IMR-90 (cell line): ENCODE results near the gene CYSRT1. TPM values are rescaled to one million over a fixed set of nuclear protein-coding genes. Genes with fewer than 3 reads are reported as not detected.

Source experiments
- ATAC-seq: fragments of 200-7000 bp; cut with Tn5 transposase; 2 replicates; pipeline ENCODE4 v1.9.1; 2020; ENCODE audit warnings: low read depth, mild to moderate bottlenecking, moderate library complexity
- Bru-seq: library from RNA; stranded (reverse); fragments of 400-500 nt; gene quantifications from one replicate; lab custom pipeline; 2021; lab: Mats Ljungman, UMichigan
- BruChase-seq, 2 experiments: library from RNA; stranded (reverse); fragments of 400-500 nt; gene quantifications; one replicate each; lab custom pipeline; 2021; lab: Mats Ljungman, UMichigan
- BruUV-seq: library from RNA; stranded (reverse); fragments of 400-500 nt; replicated peaks from 2 replicates; lab custom pipeline; 2021; lab: Mats Ljungman, UMichigan
- CTCF ChIA-PET: fragments of 300-600 bp; formaldehyde crosslinking; extraction: SDS; loops from one replicate; lab custom pipeline; 2021; ENCODE audit warnings: antibody characterized with exemption; lab: Yijun Ruan, JAX
- POLR2A ChIA-PET: fragments of 300-600 bp; sonication (Branson Sonifier 250); formaldehyde crosslinking; loops from one replicate; lab custom pipeline; 2022; ENCODE audit warnings: antibody characterized with exemption; ENCODE audit not compliant: unreplicated experiment; lab: Charles Lee
- DNase-seq: peaks from one replicate; pipeline ENCODE4 v3.0.0; 2013
- H2AFZ ChIP-seq: replicated peaks from 2 replicates; pipeline ENCODE3; 2013; ENCODE audit warnings: low read length, mild to moderate bottlenecking; ENCODE audit not compliant: poor library complexity
- H2AK5ac ChIP-seq: 2 replicates; pipeline ENCODE4 v1.6.1; 2013; ENCODE audit warnings: low read depth, low read length, inconsistent platforms
- H2AK9ac ChIP-seq: replicated peaks from 2 replicates; pipeline ENCODE3; 2013; ENCODE audit warnings: mild to moderate bottlenecking, low read depth, low read length, moderate library complexity; ENCODE audit not compliant: poor library complexity
- H2BK120ac ChIP-seq: 2 replicates; pipeline ENCODE4 v1.6.1; 2013; ENCODE audit warnings: low read depth, low read length, inconsistent platforms
- H2BK15ac ChIP-seq: 3 replicates; pipeline ENCODE4 v1.6.1; 2013; ENCODE audit warnings: low read depth, low read length, inconsistent platforms
- H2BK20ac ChIP-seq: 2 replicates; pipeline ENCODE4 v1.6.1; 2013; ENCODE audit warnings: low read depth, mild to moderate bottlenecking, inconsistent platforms, low read length, moderate library complexity
- H2BK5ac ChIP-seq: 2 replicates; pipeline ENCODE4 v1.6.1; 2013; ENCODE audit warnings: mild to moderate bottlenecking, low read depth, low read length, inconsistent platforms; ENCODE audit not compliant: poor library complexity, severe bottlenecking
- H3K14ac ChIP-seq: replicated peaks from 2 replicates; pipeline ENCODE4 v1.6.1; 2013; ENCODE audit warnings: low read depth, low read length, inconsistent platforms
- H3K18ac ChIP-seq: 2 replicates; pipeline ENCODE4 v1.6.1; 2013; ENCODE audit warnings: low read depth, low read length, control low read depth
- H3K23ac ChIP-seq: 2 replicates; pipeline ENCODE4 v1.6.1; 2013; ENCODE audit warnings: low read depth, low read length, inconsistent platforms
- H3K27ac ChIP-seq: 2 replicates; pipeline ENCODE4 v1.5.1; 2013; ENCODE audit warnings: mild to moderate bottlenecking, control low read depth, low read length; ENCODE audit not compliant: insufficient read depth
- H3K27me3 ChIP-seq: 2 replicates; pipeline ENCODE4 v1.6.1; 2013; ENCODE audit warnings: low read length; ENCODE audit not compliant: control insufficient read depth, insufficient read depth
- H3K36me3 ChIP-seq: 2 replicates; pipeline ENCODE4 v1.6.1; 2013; ENCODE audit warnings: low read length, mixed read lengths; ENCODE audit not compliant: control insufficient read depth, insufficient read depth
- H3K4ac ChIP-seq: 2 replicates; pipeline ENCODE4 v1.6.1; 2013; ENCODE audit warnings: low read depth, low read length, inconsistent platforms
- H3K4me1 ChIP-seq: 2 replicates; pipeline ENCODE4 v1.6.1; 2013; ENCODE audit warnings: low read length, mixed read lengths; ENCODE audit not compliant: control insufficient read depth, insufficient read depth
- H3K4me2 ChIP-seq: 2 replicates; pipeline ENCODE4 v1.6.1; 2013; ENCODE audit warnings: low read depth, mild to moderate bottlenecking, control low read depth, low read length, moderate library complexity
- H3K4me3 ChIP-seq: 2 replicates; pipeline ENCODE4 v1.5.1; 2013; ENCODE audit warnings: low read depth, mild to moderate bottlenecking, control low read depth, low read length, moderate library complexity; ENCODE audit not compliant: insufficient read depth
- H3K56ac ChIP-seq: 2 replicates; pipeline ENCODE4 v1.6.1; 2013; ENCODE audit warnings: low read length, inconsistent platforms; ENCODE audit not compliant: insufficient read depth; ENCODE audit errors: extremely low read depth
- H3K79me1 ChIP-seq, 2 experiments: 2 replicates each; pipeline ENCODE4 v1.6.1; 2013; ENCODE audit warnings: low read length in 2 of 2, inconsistent platforms in 1 of 2, low read depth in 1 of 2
- H3K9ac ChIP-seq: 2 replicates; pipeline ENCODE4 v1.6.1; 2013; ENCODE audit warnings: low read depth, low read length, control low read depth
- H3K9me1 ChIP-seq: 2 replicates; pipeline ENCODE4 v1.6.1; 2013; ENCODE audit warnings: low read length, inconsistent platforms; ENCODE audit not compliant: insufficient read depth
- H3K9me3 ChIP-seq: 2 replicates; pipeline ENCODE4 v1.6.1; 2013; ENCODE audit warnings: low read length; ENCODE audit not compliant: control insufficient read depth, insufficient read depth
- H4K20me1 ChIP-seq: 2 replicates; pipeline ENCODE4 v1.6.1; 2013; ENCODE audit warnings: low read length, inconsistent platforms; ENCODE audit not compliant: insufficient read depth
- H4K5ac ChIP-seq: 2 replicates; pipeline ENCODE4 v1.6.1; 2013; ENCODE audit warnings: mild to moderate bottlenecking, low read depth, low read length, control low read depth
- H4K8ac ChIP-seq, 2 experiments: 2 replicates each; pipeline ENCODE4 v1.6.1; 2013; ENCODE audit warnings: low read depth in 2 of 2, low read length in 2 of 2, control low read depth in 1 of 2, inconsistent platforms in 1 of 2
- H4K91ac ChIP-seq: 2 replicates; pipeline ENCODE4 v1.6.1; 2013; ENCODE audit warnings: low read depth, low read length, inconsistent platforms; ENCODE audit not compliant: insufficient read depth
- BHLHE40 ChIP-seq: fragments of 150-350 bp; IDR thresholded peaks from 2 replicates; pipeline ENCODE4 v1.6.1; 2016; ENCODE audit warnings: mild to moderate bottlenecking, low read depth, low read length
- CEBPB ChIP-seq: IDR thresholded peaks from 2 replicates; pipeline ENCODE4 v1.6.1; 2012; ENCODE audit warnings: low read depth, low read length, improper control_type of control experiment
- CHD1 ChIP-seq: IDR thresholded peaks from 2 replicates; pipeline ENCODE4 v1.6.1; 2012; ENCODE audit warnings: low read depth, low read length, improper control_type of control experiment
- MAZ ChIP-seq: IDR thresholded peaks from 2 replicates; pipeline ENCODE4 v1.6.1; 2012; ENCODE audit warnings: low read depth, mild to moderate bottlenecking, low read length, improper control_type of control experiment, moderate library complexity, borderline replicate concordance
- MXI1 ChIP-seq: IDR thresholded peaks from 2 replicates; pipeline ENCODE4 v1.6.1; 2012; ENCODE audit warnings: low read depth, mild to moderate bottlenecking, low read length, moderate library complexity, borderline replicate concordance
- POLR2A ChIP-seq: IDR thresholded peaks from 2 replicates; pipeline ENCODE4 v1.6.1; 2012; ENCODE audit warnings: mild to moderate bottlenecking, low read depth, low read length
- RAD21 ChIP-seq: IDR thresholded peaks from 2 replicates; pipeline ENCODE4 v1.6.1; 2012; ENCODE audit warnings: low read length, improper control_type of control experiment
- RCOR1 ChIP-seq: IDR thresholded peaks from 2 replicates; pipeline ENCODE4 v1.6.1; 2012; ENCODE audit warnings: mild to moderate bottlenecking, low read length, improper control_type of control experiment; ENCODE audit not compliant: insufficient replicate concordance
- SMC3 ChIP-seq: fragments of 150-350 bp; IDR thresholded peaks from 2 replicates; pipeline ENCODE4 v1.6.1; 2016; ENCODE audit warnings: low read depth, mild to moderate bottlenecking, antibody characterized with exemption, low read length, moderate library complexity
- WGBS, 2 experiments: methylation state at CpG; one replicate each; pipeline versions ENCODE4 v1.1.5 to v1.1.7; 2013; ENCODE audit warnings: missing lambda C conversion rate in 2 of 2; ENCODE audit not compliant: insufficient read length in 1 of 2; ENCODE audit errors: extremely low coverage in 2 of 2; 5-methylcytosine and 5-hydroxymethylcytosine counted together
- dilution Hi-C: fragments of 300-500 bp; cut with HindIII; formaldehyde crosslinking; loops from one replicate; pipeline ENCODE4 v1.14.3; 2018; ENCODE audit warnings: low sequenced_read_pairs; ENCODE audit not compliant: unreplicated experiment
- in situ Hi-C: fragments of 300-500 bp; cut with MboI; formaldehyde crosslinking; loops from 3 replicates; pipeline ENCODE4 v1.14.3; 2019; ENCODE audit warnings: low sequenced_read_pairs, inconsistent platforms, mixed read lengths
- intact Hi-C: fragments of 100-400 bp; cut with micrococcal nuclease; formaldehyde crosslinking; loops from 2 replicates; pipeline ENCODE4 v1.10.0; 2022
- long read RNA-seq: library from polyadenylated mRNA; unstranded; transcript quantifications from one replicate; pipeline ENCODE4 v2.0.0, GENCODE V29; 2021; ENCODE audit not compliant: unreplicated experiment
- polyA plus RNA-seq, 3 experiments: library from polyadenylated mRNA; depleted of rRNA; stranded (reverse); fragments of >200 nt; gene quantifications; 2 replicates each; pipeline ENCODE4 v1.2.3, GENCODE V29; 2012; ENCODE audit warnings: low replicate concordance in 1 of 3
- total RNA-seq: library from RNA; depleted of rRNA; stranded (reverse); fragments of >200 nt; gene quantifications from 2 replicates; pipeline ENCODE4 v1.2.3, GENCODE V29; 2012; rRNA removed
- TF ChIP-seq, protein P1 (sequence below): fragments of 150-350 bp; IDR thresholded peaks from 2 replicates; pipeline ENCODE4 v1.6.1; 2017; ENCODE audit warnings: mild to moderate bottlenecking, antibody characterized with exemption, low read length, low read depth
- TF ChIP-seq, protein P2 (sequence below): fragments of 150-350 bp; IDR thresholded peaks from 2 replicates; pipeline ENCODE4 v1.6.1; 2016; ENCODE audit warnings: low read depth, mild to moderate bottlenecking, low read length, moderate library complexity, borderline replicate concordance

Gene CYSRT1, protein sequence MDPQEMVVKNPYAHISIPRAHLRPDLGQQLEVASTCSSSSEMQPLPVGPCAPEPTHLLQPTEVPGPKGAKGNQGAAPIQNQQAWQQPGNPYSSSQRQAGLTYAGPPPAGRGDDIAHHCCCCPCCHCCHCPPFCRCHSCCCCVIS
- total RNA-seq (0.18 TPM in 1 of 2 replicates, not detected in the other), polyA plus RNA-seq (2012; rRNA removed) (0.84 and 0.93 TPM in 2 replicates), Bru-seq, nascent RNA (percentile 28 among the genes with signal in this experiment), BruChase-seq, experiment 1, labeled RNA remaining after a 6-hour chase (percentile 33 among the genes with signal in this experiment), BruChase-seq, experiment 2, labeled RNA remaining after a 2-hour chase (percentile 29 among the genes with signal in this experiment)
- polyA plus RNA-seq (2012; cell fraction: cytosol; rRNA removed): 1.1 and 1.6 TPM in 2 replicates
- 1.1 and 2.5 TPM in 2 replicates for polyA plus RNA-seq (2012; cell fraction: nucleus; rRNA removed; ENCODE audit: low replicate concordance)
- long read RNA-seq, partial matches to known transcripts: 0 of 2 reads
- long read RNA-seq, other reads (novel, unspliced or antisense): 0 of 2 reads

DNA sequence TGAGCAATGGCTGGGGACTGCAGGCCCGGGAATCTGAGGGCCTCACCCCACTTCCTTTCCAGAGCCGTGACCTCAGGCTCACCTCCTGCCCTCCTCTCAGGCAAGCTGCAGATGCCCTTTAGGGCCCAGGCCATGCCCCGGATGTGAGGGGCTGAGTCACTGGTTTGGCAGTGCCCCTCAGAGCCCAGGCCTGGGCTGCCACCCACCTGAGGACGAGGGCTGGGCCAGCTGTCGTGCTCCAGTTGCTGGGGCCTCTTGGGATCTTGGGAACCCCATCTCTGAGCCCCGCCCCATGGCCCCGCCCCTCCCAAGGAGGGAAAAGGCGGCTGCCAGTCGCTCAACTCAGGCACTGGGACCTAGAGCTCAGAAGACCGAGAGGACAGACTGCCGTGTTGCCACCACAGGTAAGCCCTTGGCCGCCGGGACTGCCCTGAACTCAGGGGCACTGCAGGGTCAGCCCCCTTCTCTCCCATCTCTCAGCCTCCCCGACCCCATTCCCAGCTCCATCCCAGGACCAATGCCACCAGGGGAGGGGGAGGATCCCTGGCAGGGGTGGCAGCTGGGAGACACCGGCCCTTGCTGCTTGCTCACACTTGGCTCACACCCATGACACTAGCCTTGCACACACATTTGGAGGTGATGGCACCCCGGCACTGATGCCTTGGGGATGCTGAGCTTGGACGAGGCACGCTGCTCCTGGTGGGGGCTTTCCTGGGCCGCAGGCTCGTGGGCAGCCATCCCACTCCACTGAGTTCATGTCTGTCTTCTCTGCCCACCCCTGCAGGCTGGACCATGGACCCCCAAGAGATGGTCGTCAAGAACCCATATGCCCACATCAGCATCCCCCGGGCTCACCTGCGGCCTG is at the start of gene CYSRT1:
Gene CYSRT1 (plus strand): TSS at position 345 of the 865 bp plus-strand sequence. CDS start 448 bp downstream, at position 793.
- Histone ChIP-seq H3K9me3 (no peaks in the 10 kb centered on the region), H3K18ac (no peak within 1 kb of the TSS), H3K27ac (peak within 1 kb of the TSS; percentile 96), H3K79me1 (no peaks in the 10 kb centered on the region), H4K91ac (no peak within 1 kb of the TSS; the same call in 1 of the 2 replicates), H3K4ac (peak within 1 kb of the TSS; percentile 88), H2AFZ (peak within 1 kb of the TSS; percentile 93), H2BK5ac (peak within 1 kb of the TSS; percentile 79), H3K4me1 (peaks cover 13% of the 10 kb centered on the region), H2BK20ac (no peak within 1 kb of the TSS), H4K5ac (peak within 1 kb of the TSS; percentile 89), H4K8ac (peak within 1 kb of the TSS; percentile 95), H3K9me1 (no peaks in the 10 kb centered on the region), H3K27me3 (no peaks in the 10 kb centered on the region; the same call in 1 of the 2 replicates), H3K4me3 (peak within 1 kb of the TSS; percentile 89), H3K9ac (peak within 1 kb of the TSS; percentile 97), H3K14ac (0 out of 2 replicates have a peak within 1 kb of the TSS, but pooled peaks have one; percentile 44), H2BK120ac (no peak within 1 kb of the TSS), H3K23ac (0 out of 2 replicates have a peak within 1 kb of the TSS, but pooled peaks have one; percentile 29), H2AK5ac (peak within 1 kb of the TSS; percentile 96), H3K4me2 (peak within 1 kb of the TSS; percentile 88), H4K20me1 (no peaks in the 10 kb centered on the region), H3K36me3 (no peaks in the 10 kb centered on the region), H2BK15ac (no peak within 1 kb of the TSS), H3K56ac (no peak within 1 kb of the TSS), H2AK9ac (peak within 1 kb of the TSS; percentile 50)
- POLR2A ChIA-PET: no interaction called here
- ATAC-seq (no peak), DNase-seq (no peak)
- in situ Hi-C loops: loop anchor here (5.0 kb wide), 1 partner anchor 103 kb away; no protein-coding TSS in a partner anchor
- 52% methylated on average over 7 of the region's 23 CpGs; no CpG with 5 or more reads in 1 of the 2 experiments for WGBS, 2 experiments
- no TSS peak for BruUV-seq
- CTCF ChIA-PET: no interaction called here
- dilution Hi-C loops: no loop called here
- intact Hi-C loops: no loop called here
- TF ChIP-seq MAZ: no peak
- no peak for TF ChIP-seq BHLHE40
- no peak for TF ChIP-seq POLR2A
- no peak for TF ChIP-seq SMC3
- TF ChIP-seq, protein P1, sequence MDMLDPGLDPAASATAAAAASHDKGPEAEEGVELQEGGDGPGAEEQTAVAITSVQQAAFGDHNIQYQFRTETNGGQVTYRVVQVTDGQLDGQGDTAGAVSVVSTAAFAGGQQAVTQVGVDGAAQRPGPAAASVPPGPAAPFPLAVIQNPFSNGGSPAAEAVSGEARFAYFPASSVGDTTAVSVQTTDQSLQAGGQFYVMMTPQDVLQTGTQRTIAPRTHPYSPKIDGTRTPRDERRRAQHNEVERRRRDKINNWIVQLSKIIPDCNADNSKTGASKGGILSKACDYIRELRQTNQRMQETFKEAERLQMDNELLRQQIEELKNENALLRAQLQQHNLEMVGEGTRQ: no peak
- TF ChIP-seq CHD1: no peak
- no peak for TF ChIP-seq RCOR1
- no peak for TF ChIP-seq CEBPB
- TF ChIP-seq RAD21: no peak
- TF ChIP-seq MXI1: no peak
- TF ChIP-seq, protein P2, sequence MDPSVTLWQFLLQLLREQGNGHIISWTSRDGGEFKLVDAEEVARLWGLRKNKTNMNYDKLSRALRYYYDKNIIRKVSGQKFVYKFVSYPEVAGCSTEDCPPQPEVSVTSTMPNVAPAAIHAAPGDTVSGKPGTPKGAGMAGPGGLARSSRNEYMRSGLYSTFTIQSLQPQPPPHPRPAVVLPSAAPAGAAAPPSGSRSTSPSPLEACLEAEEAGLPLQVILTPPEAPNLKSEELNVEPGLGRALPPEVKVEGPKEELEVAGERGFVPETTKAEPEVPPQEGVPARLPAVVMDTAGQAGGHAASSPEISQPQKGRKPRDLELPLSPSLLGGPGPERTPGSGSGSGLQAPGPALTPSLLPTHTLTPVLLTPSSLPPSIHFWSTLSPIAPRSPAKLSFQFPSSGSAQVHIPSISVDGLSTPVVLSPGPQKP: no peak
